ENCODE results near the gene ZNF804A. TPM values are rescaled to one million over a fixed set of nuclear protein-coding genes. Genes with fewer than 3 reads are reported as not detected.
"Not testable (repeated sequence)": the region's sequence is repeated elsewhere in the genome, so short reads cannot be mapped to it uniquely, and the experiment has no call there.

The ZNF804A gene
- total and polyA plus RNA-seq, 2 of the 4 experiments (the other 2 are of a cell fraction): 2.2 to 2.7 TPM

- Histone ChIP-seq H3K27ac (ENCODE audit: insufficient read depth, low read length) (no peak overlapping the region), H3K14ac (replicated peaks; ENCODE audit: low read depth, low read length) (no peak overlapping the region), H3K4me2 (ENCODE audit: low read depth, low read length) (no peak overlapping the region), H3K18ac (ENCODE audit: low read depth, low read length) (no peak overlapping the region), H2BK5ac (ENCODE audit: low read depth, low read length, poor library complexity, severe bottlenecking) (no peak overlapping the region), H3K56ac (ENCODE audit: extremely low read depth, insufficient read depth, low read length) (no peak overlapping the region), H2BK20ac (ENCODE audit: low read depth, low read length) (no peak overlapping the region), H2BK120ac (ENCODE audit: low read depth, low read length) (no peak overlapping the region), H4K91ac (ENCODE audit: insufficient read depth, low read depth, low read length) (no peak overlapping the region), H3K79me1 (ENCODE audit: low read depth in 1 of 2, low read length in 2 of 2) (no peaks in the 10 kb centered on the region; a peak in 1 of 4 replicates), H4K5ac (ENCODE audit: low read depth, low read length) (no peak overlapping the region), H3K9ac (ENCODE audit: low read depth, low read length) (no peak overlapping the region), H3K9me3 (ENCODE audit: control insufficient read depth, insufficient read depth, low read length) (no peaks in the 10 kb centered on the region), H4K8ac (ENCODE audit: low read depth in 2 of 2, low read length in 2 of 2) (no peak overlapping the region), H3K9me1 (ENCODE audit: insufficient read depth, low read length) (no peaks in the 10 kb centered on the region), H2BK15ac (ENCODE audit: low read depth, low read length) (no peak overlapping the region), H2AFZ (replicated peaks; ENCODE audit: low read length, poor library complexity) (no peak overlapping the region), H4K20me1 (ENCODE audit: insufficient read depth, low read length) (no peaks in the 10 kb centered on the region), H3K4me1 (ENCODE audit: control insufficient read depth, insufficient read depth, low read length) (no peaks in the 10 kb centered on the region), H3K4me3 (ENCODE audit: insufficient read depth, low read depth, low read length) (no peak overlapping the region), H2AK9ac (replicated peaks; ENCODE audit: low read depth, low read length, poor library complexity) (no peak overlapping the region), H3K27me3 (ENCODE audit: control insufficient read depth, insufficient read depth, low read length) (no peaks in the 10 kb centered on the region), H3K23ac (ENCODE audit: low read depth, low read length) (no peak overlapping the region), H2AK5ac (ENCODE audit: low read depth, low read length) (no peak overlapping the region), H3K4ac (ENCODE audit: low read depth, low read length) (no peak overlapping the region), H3K36me3 (ENCODE audit: control insufficient read depth, insufficient read depth, low read length) (no peaks in the 10 kb centered on the region)
- no peak for TF ChIP-seq RFX5 (IDR thresholded peaks at IDR 0.05; ENCODE audit: low read depth, low read length)
- no peak for TF ChIP-seq NFE2L2 (IDR thresholded peaks at IDR 0.05; ENCODE audit: low read depth, low read length)
- in situ Hi-C loops (cut with MboI; ENCODE audit: low sequenced_read_pairs) (no loop called here), dilution Hi-C loops (cut with HindIII; ENCODE audit: low sequenced_read_pairs, unreplicated experiment) (no loop called here), intact Hi-C loops (cut with micrococcal nuclease) (loop anchor here (10.0 kb wide), 1 partner anchor 115 kb away; no protein-coding TSS in a partner anchor)
- CTCF ChIA-PET: no interaction called here
- WGBS, 2 experiments (ENCODE audit: extremely low coverage in 2 of 2, insufficient read length in 1 of 2): no CpG with 5 or more reads among the region's 1 CpG
- no peak for DNase-seq
- POLR2A ChIA-PET (ENCODE audit: unreplicated experiment): no interaction called here
- BruUV-seq (replicated peaks): no TSS peak
- ATAC-seq (ENCODE audit: low read depth): no peak
Observed at GRCh38 chr2:184879671-184880070, 281.3 kb downstream of the ZNF804A start.

GRCh38 chr2:184886585-184886984, 288.3 kb downstream of the ZNF804A start:
- H3K9ac ChIP-seq (ENCODE audit: low read depth, low read length); DNase-seq; H3K9me1 ChIP-seq (ENCODE audit: insufficient read depth, low read length); H4K8ac ChIP-seq (ENCODE audit: low read depth in 2 of 2, low read length in 2 of 2); POLR2A ChIA-PET (ENCODE audit: unreplicated experiment); H3K18ac ChIP-seq (ENCODE audit: low read depth, low read length); H3K4me3 ChIP-seq (ENCODE audit: insufficient read depth, low read depth, low read length); H2AFZ ChIP-seq (replicated peaks; ENCODE audit: low read length, poor library complexity); H4K91ac ChIP-seq (ENCODE audit: insufficient read depth, low read depth, low read length); H2AK5ac ChIP-seq (ENCODE audit: low read depth, low read length); in situ Hi-C loops (cut with MboI; ENCODE audit: low sequenced_read_pairs); H4K20me1 ChIP-seq (ENCODE audit: insufficient read depth, low read length); ATAC-seq (ENCODE audit: low read depth); H3K9me3 ChIP-seq (ENCODE audit: control insufficient read depth, insufficient read depth, low read length); H3K14ac ChIP-seq (replicated peaks; ENCODE audit: low read depth, low read length); H2AK9ac ChIP-seq (replicated peaks; ENCODE audit: low read depth, low read length, poor library complexity); H3K27me3 ChIP-seq (ENCODE audit: control insufficient read depth, insufficient read depth, low read length); H3K4me1 ChIP-seq (ENCODE audit: control insufficient read depth, insufficient read depth, low read length); CTCF ChIA-PET; dilution Hi-C loops (cut with HindIII; ENCODE audit: low sequenced_read_pairs, unreplicated experiment); H3K4me2 ChIP-seq (ENCODE audit: low read depth, low read length); H2BK20ac ChIP-seq (ENCODE audit: low read depth, low read length); H4K5ac ChIP-seq (ENCODE audit: low read depth, low read length); H3K23ac ChIP-seq (ENCODE audit: low read depth, low read length); H2BK120ac ChIP-seq (ENCODE audit: low read depth, low read length); H3K4ac ChIP-seq (ENCODE audit: low read depth, low read length); H2BK5ac ChIP-seq (ENCODE audit: low read depth, low read length, poor library complexity, severe bottlenecking); BruUV-seq (replicated peaks); H3K56ac ChIP-seq (ENCODE audit: extremely low read depth, insufficient read depth, low read length); H3K27ac ChIP-seq (ENCODE audit: insufficient read depth, low read length); H3K79me1 ChIP-seq (ENCODE audit: low read depth in 1 of 2, low read length in 2 of 2); H2BK15ac ChIP-seq (ENCODE audit: low read depth, low read length); H3K36me3 ChIP-seq (ENCODE audit: control insufficient read depth, insufficient read depth, low read length): not testable (repeated sequence)
- no CpG with 5 or more reads among the region's 2 CpGs for WGBS, 2 experiments (ENCODE audit: extremely low coverage in 2 of 2, insufficient read length in 1 of 2)
- intact Hi-C loops (cut with micrococcal nuclease): loop anchor here (10.0 kb wide), 1 partner anchor 122 kb away; no protein-coding TSS in a partner anchor
